NCI-H2029 treated with DMSO at 0.1 percent for 48 hours (cell line): ENCODE results near the gene CPTP.

ENCODE experiments used
- DNase-seq: peaks from one replicate; lab custom pipeline; 2025; lab: John Stamatoyannopoulos, UW

CPTP gene

DNA sequence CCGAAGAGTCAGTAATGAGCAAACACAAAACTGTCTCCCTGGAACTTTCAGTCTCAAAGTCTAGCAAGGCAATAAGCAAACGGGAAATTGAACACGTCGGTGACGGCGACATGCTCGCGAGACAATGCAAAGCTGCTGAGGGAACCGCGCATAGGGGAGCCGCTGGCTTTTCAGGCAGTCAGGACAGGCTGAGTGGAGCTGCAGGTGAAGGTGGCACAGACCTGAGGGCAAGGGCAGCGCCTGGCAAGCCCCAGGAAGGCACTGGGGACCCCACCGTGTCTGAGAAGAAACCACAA, 5.0 kb upstream of the CPTP start:
- DNase-seq: no peak

DNA sequence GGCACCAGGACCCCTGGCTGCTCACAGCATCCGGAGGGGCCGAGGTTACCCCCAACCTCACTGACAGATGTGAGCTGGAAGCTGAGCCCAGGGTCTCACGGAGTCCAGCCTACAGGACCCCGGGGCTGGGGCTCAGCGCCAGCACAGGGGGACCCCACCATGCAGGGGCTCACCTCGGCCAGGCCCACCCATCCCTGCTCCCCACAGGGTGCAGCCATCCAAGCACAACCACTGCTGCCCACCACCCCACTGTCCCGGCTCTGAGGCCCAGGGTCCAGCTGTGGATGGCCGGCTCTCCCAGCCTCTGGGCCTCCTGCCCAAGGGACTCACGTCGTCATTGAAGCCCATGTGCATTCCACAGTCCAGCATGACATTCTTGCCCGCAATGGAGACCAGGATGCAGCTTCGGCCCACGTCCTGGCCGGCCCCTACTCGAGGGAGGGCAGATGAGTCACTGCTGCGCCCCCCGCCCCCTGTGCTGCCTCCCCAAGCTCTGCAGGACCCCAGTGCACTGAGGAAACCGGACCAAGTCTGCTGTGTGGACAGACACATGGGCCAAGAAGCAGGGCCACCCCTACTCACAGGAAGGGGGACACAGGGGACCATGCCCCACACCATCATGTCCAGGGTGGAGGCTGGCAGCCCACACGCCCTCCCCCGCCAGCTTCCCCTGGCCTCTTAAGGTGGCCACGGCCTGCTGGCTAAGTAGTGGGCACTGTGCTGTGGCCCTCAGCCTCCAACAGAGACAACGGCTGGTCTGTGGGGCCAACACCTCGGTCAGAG, 3.7 kb upstream of the CPTP start:
- no peak for DNase-seq

GRCh38 chr1:1321477-1321876, 3.1 kb upstream of the CPTP start:
- no peak for DNase-seq

- DNase-seq: no peak
Observed at GRCh38 chr1:1322418-1322817, 2.2 kb upstream of the CPTP start.

DNA sequence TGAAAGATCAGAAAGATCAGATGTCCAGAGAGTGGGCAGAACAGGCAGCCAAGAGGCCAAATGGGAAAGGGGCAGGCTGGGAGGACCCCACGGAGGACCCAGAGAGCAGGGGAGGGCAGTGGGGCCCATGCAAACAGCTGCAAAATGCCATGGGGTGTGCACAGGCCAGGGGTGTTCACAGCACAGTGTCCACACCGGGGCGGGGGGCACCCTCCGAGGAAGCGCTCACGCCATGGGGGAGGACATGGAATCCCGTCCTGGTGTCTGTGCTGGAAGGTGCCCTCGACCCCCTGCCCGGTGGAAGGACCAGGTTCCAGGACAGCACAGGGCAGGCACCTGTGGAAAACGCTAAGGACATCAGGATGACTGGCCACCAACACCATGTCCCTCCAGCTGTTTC, 1.6 kb upstream of the CPTP start:
- DNase-seq: no peak

DNA sequence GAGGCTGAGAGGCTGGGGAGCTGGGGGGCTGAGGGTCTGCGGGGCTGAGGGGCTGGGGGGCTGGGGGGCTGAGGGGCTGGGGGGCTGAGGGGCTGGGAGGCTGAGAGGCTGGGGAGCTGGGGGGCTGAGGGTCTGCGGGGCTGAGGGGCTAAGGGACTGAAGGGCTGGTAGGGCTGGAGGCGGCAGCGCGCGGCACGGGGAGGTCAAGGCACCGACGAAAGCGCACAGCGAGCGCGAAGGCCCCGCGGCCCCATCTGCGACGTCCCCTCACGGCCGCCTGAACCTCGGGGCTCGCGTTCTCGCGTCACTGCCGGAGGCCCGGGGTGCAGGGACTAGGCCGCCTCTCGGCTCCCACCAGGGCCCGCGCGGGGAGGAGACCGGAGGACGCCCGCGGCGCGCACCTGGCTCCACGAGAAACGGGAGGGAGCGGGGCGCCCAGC, 498 bp upstream of the CPTP start:
- DNase-seq: no peak

- DNase-seq: no peak
Observed at GRCh38 chr1:1325288-1326074, 879 bp downstream of the CPTP start.

GRCh38 chr1:1326075-1326605, 1.5 kb downstream of the CPTP start:
- no peak for DNase-seq

DNA sequence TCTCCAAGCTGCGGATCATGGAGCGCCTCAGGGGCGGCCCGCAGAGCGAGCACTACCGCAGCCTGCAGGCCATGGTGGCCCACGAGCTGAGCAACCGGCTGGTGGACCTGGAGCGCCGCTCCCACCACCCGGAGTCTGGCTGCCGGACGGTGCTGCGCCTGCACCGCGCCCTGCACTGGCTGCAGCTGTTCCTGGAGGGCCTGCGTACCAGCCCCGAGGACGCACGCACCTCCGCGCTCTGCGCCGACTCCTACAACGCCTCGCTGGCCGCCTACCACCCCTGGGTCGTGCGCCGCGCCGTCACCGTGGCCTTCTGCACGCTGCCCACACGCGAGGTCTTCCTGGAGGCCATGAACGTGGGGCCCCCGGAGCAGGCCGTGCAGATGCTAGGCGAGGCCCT, 2.7 kb downstream of the CPTP start:
- no peak for DNase-seq

- no peak for DNase-seq
Observed at GRCh38 chr1:1328254-1328653, 3.7 kb downstream of the CPTP start.

- no peak for DNase-seq
Observed at GRCh38 chr1:1329304-1330210, 5.0 kb downstream of the CPTP start.

DNA sequence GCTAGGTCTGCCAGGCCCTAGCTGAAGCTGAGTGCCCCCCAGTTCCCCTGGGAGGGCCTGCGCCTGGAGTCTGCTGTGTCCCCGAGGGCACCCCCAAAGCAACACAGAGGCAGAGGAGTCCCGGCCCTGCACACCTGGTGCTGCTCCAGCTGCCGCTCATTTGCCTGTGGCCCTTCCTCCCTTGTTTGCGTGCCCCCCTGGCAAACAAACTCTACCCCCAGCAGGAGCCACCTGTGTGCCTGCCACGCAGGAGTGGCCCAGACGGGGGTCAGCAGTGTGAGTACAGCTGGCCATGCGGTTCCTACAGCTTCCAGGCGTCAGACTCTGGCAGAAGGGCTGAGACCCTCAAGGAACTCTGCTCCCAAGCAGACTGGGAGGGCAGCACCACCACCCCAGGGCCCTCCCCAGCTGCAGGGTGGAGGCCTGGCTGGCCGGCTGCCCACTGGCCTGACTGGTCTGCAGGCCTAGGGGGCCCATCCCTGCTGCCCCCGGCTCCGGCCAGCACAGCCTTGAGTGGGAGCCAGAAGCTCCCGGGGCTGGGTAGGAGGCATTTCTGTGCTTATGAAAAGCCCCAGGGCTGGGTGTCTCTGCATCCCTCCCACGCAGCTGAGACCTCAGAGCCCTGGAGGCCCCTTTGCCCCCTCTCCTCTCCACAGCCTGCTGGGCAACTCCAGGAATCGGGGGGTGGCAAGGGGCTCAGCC, 5.9 kb downstream of the CPTP start:
- no peak for DNase-seq

DNA sequence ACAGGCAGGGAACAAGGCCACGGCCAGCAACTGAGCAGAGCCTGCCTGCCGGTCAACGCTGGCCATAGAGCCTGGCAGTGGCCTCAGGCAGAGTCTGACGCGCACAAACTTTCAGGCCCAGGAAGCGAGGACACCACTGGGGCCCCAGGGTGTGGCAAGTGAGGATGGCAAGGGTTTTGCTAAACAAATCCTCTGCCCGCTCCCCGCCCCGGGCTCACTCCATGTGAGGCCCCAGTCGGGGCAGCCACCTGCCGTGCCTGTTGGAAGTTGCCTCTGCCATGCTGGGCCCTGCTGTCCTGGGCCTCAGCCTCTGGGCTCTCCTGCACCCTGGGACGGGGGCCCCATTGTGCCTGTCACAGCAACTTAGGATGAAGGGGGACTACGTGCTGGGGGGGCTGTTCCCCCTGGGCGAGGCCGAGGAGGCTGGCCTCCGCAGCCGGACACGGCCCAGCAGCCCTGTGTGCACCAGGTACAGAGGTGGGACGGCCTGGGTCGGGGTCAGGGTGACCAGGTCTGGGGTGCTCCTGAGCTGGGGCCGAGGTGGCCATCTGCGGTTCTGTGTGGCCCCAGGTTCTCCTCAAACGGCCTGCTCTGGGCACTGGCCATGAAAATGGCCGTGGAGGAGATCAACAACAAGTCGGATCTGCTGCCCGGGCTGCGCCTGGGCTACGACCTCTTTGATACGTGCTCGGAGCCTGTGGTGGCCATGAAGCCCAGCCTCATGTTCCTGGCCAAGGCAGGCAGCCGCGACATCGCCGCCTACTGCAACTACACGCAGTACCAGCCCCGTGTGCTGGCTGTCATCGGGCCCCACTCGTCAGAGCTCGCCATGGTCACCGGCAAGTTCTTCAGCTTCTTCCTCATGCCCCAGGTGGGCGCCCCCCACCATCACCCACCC, 6.7 kb downstream of the CPTP start, which contains the start of gene TAS1R3:
TAS1R3 (plus strand) TSS at position 213 of the 898 bp plus-strand sequence; CDS start at position 279, 66 bp downstream.
- DNase-seq: no peak

GRCh38 chr1:1332031-1332755, 7.6 kb downstream of the CPTP start:
- no peak for DNase-seq

GRCh38 chr1:1332774-1333480, 8.3 kb downstream of the CPTP start:
- DNase-seq: no peak

DNA sequence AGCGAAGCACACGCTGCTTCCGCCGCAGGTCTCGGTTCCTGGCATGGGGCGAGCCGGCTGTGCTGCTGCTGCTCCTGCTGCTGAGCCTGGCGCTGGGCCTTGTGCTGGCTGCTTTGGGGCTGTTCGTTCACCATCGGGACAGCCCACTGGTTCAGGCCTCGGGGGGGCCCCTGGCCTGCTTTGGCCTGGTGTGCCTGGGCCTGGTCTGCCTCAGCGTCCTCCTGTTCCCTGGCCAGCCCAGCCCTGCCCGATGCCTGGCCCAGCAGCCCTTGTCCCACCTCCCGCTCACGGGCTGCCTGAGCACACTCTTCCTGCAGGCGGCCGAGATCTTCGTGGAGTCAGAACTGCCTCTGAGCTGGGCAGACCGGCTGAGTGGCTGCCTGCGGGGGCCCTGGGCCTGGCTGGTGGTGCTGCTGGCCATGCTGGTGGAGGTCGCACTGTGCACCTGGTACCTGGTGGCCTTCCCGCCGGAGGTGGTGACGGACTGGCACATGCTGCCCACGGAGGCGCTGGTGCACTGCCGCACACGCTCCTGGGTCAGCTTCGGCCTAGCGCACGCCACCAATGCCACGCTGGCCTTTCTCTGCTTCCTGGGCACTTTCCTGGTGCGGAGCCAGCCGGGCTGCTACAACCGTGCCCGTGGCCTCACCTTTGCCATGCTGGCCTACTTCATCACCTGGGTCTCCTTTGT, 9.1 kb downstream of the CPTP start:
- DNase-seq: no peak

- no peak for DNase-seq
Observed at GRCh38 chr1:1334835-1335234, 10.2 kb downstream of the CPTP start.

DNA sequence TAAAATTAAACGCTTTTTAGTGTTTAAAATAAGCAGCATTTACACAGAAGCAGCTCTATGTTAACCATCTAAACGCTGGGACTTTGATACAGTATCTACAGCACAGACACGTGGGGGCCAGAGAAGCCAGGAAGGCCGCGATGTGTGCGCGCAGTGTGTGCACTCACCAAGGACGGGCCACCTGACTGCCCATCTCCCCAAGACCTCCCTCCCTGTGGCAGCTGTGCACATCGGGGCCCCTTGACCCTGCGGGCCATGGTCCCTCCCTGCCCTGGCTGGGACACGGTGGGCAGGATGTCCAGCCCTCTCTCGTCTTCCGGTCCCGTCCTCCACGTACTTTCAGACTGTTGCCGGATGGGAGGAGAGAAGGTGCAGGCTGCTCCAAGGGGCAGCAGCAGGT, 10.7 kb downstream of the CPTP start:
- no peak for DNase-seq
